Mucosa of stomach (tissue), 1 donor: Measurements from ENCODE around the gene PHLDB2.

Experiments used
- H3K27me3 ChIP-seq: one replicate; pipeline ENCODE4 v1.7.0; 2013; ENCODE audit warnings: mild to moderate bottlenecking, low read length; ENCODE audit not compliant: control insufficient read depth, insufficient read depth
- H3K36me3 ChIP-seq: one replicate; pipeline ENCODE4 v1.7.0; 2013; ENCODE audit warnings: low read length; ENCODE audit not compliant: control insufficient read depth, insufficient read depth
- H3K4me1 ChIP-seq: one replicate; pipeline ENCODE4 v1.7.0; 2013; ENCODE audit warnings: mild to moderate bottlenecking, low read length; ENCODE audit not compliant: control insufficient read depth, insufficient read depth
- H3K4me3 ChIP-seq: one replicate; pipeline ENCODE4 v1.7.0; 2013; ENCODE audit warnings: low read length
- H3K9ac ChIP-seq: one replicate; pipeline ENCODE4 v1.7.0; 2013; ENCODE audit warnings: mild to moderate bottlenecking, low read length, moderate library complexity
- H3K9me3 ChIP-seq: one replicate; pipeline ENCODE4 v1.7.0; 2013; ENCODE audit warnings: mild to moderate bottlenecking, low read length, moderate library complexity; ENCODE audit not compliant: control insufficient read depth
- donor health status: Pancreatic carcinoma.

Gene PHLDB2

GRCh38 chr3:112007633-112008032 is 148.6 kb downstream of the PHLDB2 start:
- H3K9me3 ChIP-seq, result no peaks in the 10 kb centered on the region
- no peaks in the 10 kb centered on the region for H3K27me3 ChIP-seq
- peaks cover 21% of the 10 kb centered on the region for H3K4me1 ChIP-seq
- no peak overlapping the region for H3K4me3 ChIP-seq
- H3K9ac ChIP-seq, result no peak overlapping the region
- no peaks in the 10 kb centered on the region for H3K36me3 ChIP-seq

GRCh38 chr3:112009670-112010069 is 150.6 kb downstream of the PHLDB2 start:
- H3K36me3 ChIP-seq, result no peaks in the 10 kb centered on the region
- H3K9me3 ChIP-seq, result no peaks in the 10 kb centered on the region
- no peaks in the 10 kb centered on the region for H3K27me3 ChIP-seq
- peaks cover 30% of the 10 kb centered on the region for H3K4me1 ChIP-seq
- no peak overlapping the region for H3K9ac ChIP-seq
- H3K4me3 ChIP-seq, result no peak overlapping the region

GRCh38 chr3:112010636-112011035 is 151.6 kb downstream of the PHLDB2 start:
- no peak overlapping the region for H3K9ac ChIP-seq
- no peak overlapping the region for H3K4me3 ChIP-seq
- H3K9me3 ChIP-seq, result no peaks in the 10 kb centered on the region
- no peaks in the 10 kb centered on the region for H3K36me3 ChIP-seq
- H3K27me3 ChIP-seq, result no peaks in the 10 kb centered on the region
- H3K4me1 ChIP-seq, result peaks cover 30% of the 10 kb centered on the region

- no peak overlapping the region for H3K9ac ChIP-seq
- H3K36me3 ChIP-seq, result no peaks in the 10 kb centered on the region
- H3K27me3 ChIP-seq, result no peaks in the 10 kb centered on the region
- peaks cover 30% of the 10 kb centered on the region for H3K4me1 ChIP-seq
- no peaks in the 10 kb centered on the region for H3K9me3 ChIP-seq
- H3K4me3 ChIP-seq, result no peak overlapping the region
Observed at GRCh38 chr3:112011376-112011940, 152.4 kb downstream of the PHLDB2 start.

- no peaks in the 10 kb centered on the region for H3K36me3 ChIP-seq
Observed at GRCh38 chr3:112012205-112012992, 153.3 kb downstream of the PHLDB2 start.

GRCh38 chr3:112013058-112013783 is 154.2 kb downstream of the PHLDB2 start:
- Histone ChIP-seq H3K9ac (no peak overlapping the region), H3K27me3 (no peaks in the 10 kb centered on the region), H3K36me3 (no peaks in the 10 kb centered on the region), H3K4me3 (no peak overlapping the region), H3K4me1 (peaks cover 23% of the 10 kb centered on the region), H3K9me3 (no peaks in the 10 kb centered on the region)

More at GRCh38 chr3:112012205-112012992, 153.3 kb downstream of the PHLDB2 start:
- H3K4me3 ChIP-seq, result no peak overlapping the region
- no peak overlapping the region for H3K9ac ChIP-seq
- no peaks in the 10 kb centered on the region for H3K27me3 ChIP-seq
- no peaks in the 10 kb centered on the region for H3K9me3 ChIP-seq
- peaks cover 30% of the 10 kb centered on the region for H3K4me1 ChIP-seq

- Histone ChIP-seq H3K9me3 (no peaks in the 10 kb centered on the region), H3K9ac (no peak overlapping the region), H3K4me3 (no peak overlapping the region), H3K27me3 (no peaks in the 10 kb centered on the region), H3K4me1 (peaks cover 23% of the 10 kb centered on the region), H3K36me3 (no peaks in the 10 kb centered on the region)
Observed at GRCh38 chr3:112013784-112014143, 154.7 kb downstream of the PHLDB2 start.

GRCh38 chr3:112017091-112017490 is 158.0 kb downstream of the PHLDB2 start:
- no peaks in the 10 kb centered on the region for H3K36me3 ChIP-seq
- no peak overlapping the region for H3K9ac ChIP-seq
- no peak overlapping the region for H3K4me3 ChIP-seq
- H3K9me3 ChIP-seq, result no peaks in the 10 kb centered on the region
- H3K4me1 ChIP-seq, result peaks cover 10% of the 10 kb centered on the region
- H3K27me3 ChIP-seq, result no peaks in the 10 kb centered on the region

GRCh38 chr3:112018712-112019111 is 159.6 kb downstream of the PHLDB2 start:
- Histone ChIP-seq H3K27me3 (no peaks in the 10 kb centered on the region), H3K4me3 (no peak overlapping the region), H3K9me3 (no peaks in the 10 kb centered on the region), H3K36me3 (no peaks in the 10 kb centered on the region), H3K4me1 (no peaks in the 10 kb centered on the region), H3K9ac (no peak overlapping the region)

GRCh38 chr3:112019716-112020115 is 160.7 kb downstream of the PHLDB2 start:
- H3K9me3 ChIP-seq, result no peaks in the 10 kb centered on the region
- no peaks in the 10 kb centered on the region for H3K4me1 ChIP-seq
- no peaks in the 10 kb centered on the region for H3K27me3 ChIP-seq
- H3K36me3 ChIP-seq, result no peaks in the 10 kb centered on the region
- no peak overlapping the region for H3K4me3 ChIP-seq
- no peak overlapping the region for H3K9ac ChIP-seq

- Histone ChIP-seq H3K36me3 (no peaks in the 10 kb centered on the region), H3K9me3 (no peaks in the 10 kb centered on the region), H3K9ac (no peak overlapping the region), H3K4me1 (no peaks in the 10 kb centered on the region), H3K27me3 (no peaks in the 10 kb centered on the region), H3K4me3 (no peak overlapping the region)
Observed at GRCh38 chr3:112020674-112021085, 161.6 kb downstream of the PHLDB2 start.
